ENCODE data around the gene RBM33. TPM values are rescaled to one million over a fixed set of nuclear protein-coding genes. Genes with fewer than 3 reads are reported as not detected.

Gene RBM33
- total and polyA plus RNA-seq, 9 of the 15 experiments (the other 6 are each of a cell fraction or from before 2014, with no cell fraction given), result 4.4 to 80.7 (median 27.3) TPM

GRCh38 chr7:155829796-155830470 lies 185.5 kb downstream of the RBM33 start (continued):
- TF ChIP-seq, protein P1, sequence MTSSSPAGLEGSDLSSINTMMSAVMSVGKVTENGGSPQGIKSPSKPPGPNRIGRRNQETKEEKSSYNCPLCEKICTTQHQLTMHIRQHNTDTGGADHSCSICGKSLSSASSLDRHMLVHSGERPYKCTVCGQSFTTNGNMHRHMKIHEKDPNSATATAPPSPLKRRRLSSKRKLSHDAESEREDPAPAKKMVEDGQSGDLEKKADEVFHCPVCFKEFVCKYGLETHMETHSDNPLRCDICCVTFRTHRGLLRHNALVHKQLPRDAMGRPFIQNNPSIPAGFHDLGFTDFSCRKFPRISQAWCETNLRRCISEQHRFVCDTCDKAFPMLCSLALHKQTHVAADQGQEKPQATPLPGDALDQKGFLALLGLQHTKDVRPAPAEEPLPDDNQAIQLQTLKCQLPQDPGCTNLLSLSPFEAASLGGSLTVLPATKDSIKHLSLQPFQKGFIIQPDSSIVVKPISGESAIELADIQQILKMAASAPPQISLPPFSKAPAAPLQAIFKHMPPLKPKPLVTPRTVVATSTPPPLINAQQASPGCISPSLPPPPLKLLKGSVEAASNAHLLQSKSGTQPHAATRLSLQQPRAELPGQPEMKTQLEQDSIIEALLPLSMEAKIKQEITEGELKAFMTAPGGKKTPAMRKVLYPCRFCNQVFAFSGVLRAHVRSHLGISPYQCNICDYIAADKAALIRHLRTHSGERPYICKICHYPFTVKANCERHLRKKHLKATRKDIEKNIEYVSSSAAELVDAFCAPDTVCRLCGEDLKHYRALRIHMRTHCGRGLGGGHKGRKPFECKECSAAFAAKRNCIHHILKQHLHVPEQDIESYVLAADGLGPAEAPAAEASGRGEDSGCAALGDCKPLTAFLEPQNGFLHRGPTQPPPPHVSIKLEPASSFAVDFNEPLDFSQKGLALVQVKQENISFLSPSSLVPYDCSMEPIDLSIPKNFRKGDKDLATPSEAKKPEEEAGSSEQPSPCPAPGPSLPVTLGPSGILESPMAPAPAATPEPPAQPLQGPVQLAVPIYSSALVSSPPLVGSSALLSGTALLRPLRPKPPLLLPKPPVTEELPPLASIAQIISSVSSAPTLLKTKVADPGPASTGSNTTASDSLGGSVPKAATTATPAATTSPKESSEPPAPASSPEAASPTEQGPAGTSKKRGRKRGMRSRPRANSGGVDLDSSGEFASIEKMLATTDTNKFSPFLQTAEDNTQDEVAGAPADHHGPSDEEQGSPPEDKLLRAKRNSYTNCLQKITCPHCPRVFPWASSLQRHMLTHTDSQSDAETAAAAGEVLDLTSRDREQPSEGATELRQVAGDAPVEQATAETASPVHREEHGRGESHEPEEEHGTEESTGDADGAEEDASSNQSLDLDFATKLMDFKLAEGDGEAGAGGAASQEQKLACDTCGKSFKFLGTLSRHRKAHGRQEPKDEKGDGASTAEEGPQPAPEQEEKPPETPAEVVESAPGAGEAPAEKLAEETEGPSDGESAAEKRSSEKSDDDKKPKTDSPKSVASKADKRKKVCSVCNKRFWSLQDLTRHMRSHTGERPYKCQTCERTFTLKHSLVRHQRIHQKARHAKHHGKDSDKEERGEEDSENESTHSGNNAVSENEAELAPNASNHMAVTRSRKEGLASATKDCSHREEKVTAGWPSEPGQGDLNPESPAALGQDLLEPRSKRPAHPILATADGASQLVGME (CRISPR knock-in tag; IDR thresholded peaks at IDR 0.05), result no peak
- TF ChIP-seq SMC3 (conservative IDR thresholded peaks at IDR 0.05; ENCODE audit: insufficient read depth, low read depth, low read length) (no peak), EP400 (IDR thresholded peaks at IDR 0.05) (no peak), ZNF146 (CRISPR knock-in tag; IDR thresholded peaks at IDR 0.05; ENCODE audit: unreplicated experiment) (no peak), HMG20B (CRISPR knock-in tag; IDR thresholded peaks at IDR 0.05) (no peak), CEBPB (tag; IDR thresholded peaks at IDR 0.05) (no peak), STAT5B (CRISPR knock-in tag; IDR thresholded peaks at IDR 0.05) (no peak), JUND (IDR thresholded peaks at IDR 0.05; ENCODE audit: borderline replicate concordance, low read depth, low read length) (no peak), JUND (tag; IDR thresholded peaks at IDR 0.05; ENCODE audit: borderline replicate concordance, low read depth, low read length) (no peak), EHMT2 (IDR thresholded peaks at IDR 0.05) (no peak)

Other genes with a start within 250 kb of the RBM33 start
- 0.08 TPM in 1 of 2 replicates, not detected in the other for gene EN2, start 186.5 kb upstream of the RBM33 start, total RNA-seq (2014; rRNA removed)
- gene EN2, start 186.5 kb upstream of the RBM33 start, total RNA-seq (2014; rRNA removed; fragmentation: Illumina TruSeq; extraction: Trizol), result not detected in 2 replicates
- not detected in 2 replicates for gene EN2, start 186.5 kb upstream of the RBM33 start, total RNA-seq (2015; rRNA removed; fragmentation: Illumina TruSeq; extraction: Trizol)
- gene EN2, start 186.5 kb upstream of the RBM33 start, total RNA-seq (2021), result 0.04 TPM in 1 of 2 replicates, not detected in the other
- not detected in 2 replicates for gene EN2, start 186.5 kb upstream of the RBM33 start, polyA plus RNA-seq (2011; rRNA removed)
- gene EN2, start 186.5 kb upstream of the RBM33 start, polyA plus RNA-seq (2014; fragmentation: Illumina TruSeq; extraction: Trizol), result 0.04 TPM in 1 of 2 replicates, not detected in the other
- not detected for gene EN2, start 186.5 kb upstream of the RBM33 start, polyA plus RNA-seq (2014; fragmentation: Nextera tagmentation; extraction: Ambion mirVana)
- gene EN2, start 186.5 kb upstream of the RBM33 start, polyA plus RNA-seq (2014; rRNA removed), result 0.04 and 0.07 TPM in 2 replicates
- not detected in 2 replicates for gene CNPY1, start 98.1 kb upstream of the RBM33 start, total RNA-seq (2014; rRNA removed)
- not detected in 2 replicates for gene CNPY1, start 98.1 kb upstream of the RBM33 start, total RNA-seq (2014; rRNA removed; fragmentation: Illumina TruSeq; extraction: Trizol)
- gene CNPY1, start 98.1 kb upstream of the RBM33 start, total RNA-seq (2015; rRNA removed; fragmentation: Illumina TruSeq; extraction: Trizol), result not detected in 2 replicates
- not detected in 2 replicates for gene CNPY1, start 98.1 kb upstream of the RBM33 start, total RNA-seq (2021)
- not detected in 2 replicates for gene CNPY1, start 98.1 kb upstream of the RBM33 start, polyA plus RNA-seq (2011; rRNA removed)
- gene CNPY1, start 98.1 kb upstream of the RBM33 start, polyA plus RNA-seq (2014; fragmentation: Illumina TruSeq; extraction: Trizol), result not detected in 2 replicates
- gene CNPY1, start 98.1 kb upstream of the RBM33 start, polyA plus RNA-seq (2014; fragmentation: Nextera tagmentation; extraction: Ambion mirVana), result not detected
- not detected in 2 replicates for gene CNPY1, start 98.1 kb upstream of the RBM33 start, polyA plus RNA-seq (2014; rRNA removed)
- not detected in 2 replicates for gene SHH, start 167.8 kb downstream of the RBM33 start, total RNA-seq (2014; rRNA removed)
- gene SHH, start 167.8 kb downstream of the RBM33 start, total RNA-seq (2014; rRNA removed; fragmentation: Illumina TruSeq; extraction: Trizol), result not detected in 2 replicates
- not detected in 2 replicates for gene SHH, start 167.8 kb downstream of the RBM33 start, total RNA-seq (2015; rRNA removed; fragmentation: Illumina TruSeq; extraction: Trizol)
- 0.09 TPM in 1 of 2 replicates, not detected in the other for gene SHH, start 167.8 kb downstream of the RBM33 start, total RNA-seq (2021)
- not detected in 2 replicates for gene SHH, start 167.8 kb downstream of the RBM33 start, polyA plus RNA-seq (2011; rRNA removed)
- gene SHH, start 167.8 kb downstream of the RBM33 start, polyA plus RNA-seq (2014; fragmentation: Illumina TruSeq; extraction: Trizol), result not detected in 2 replicates
- gene SHH, start 167.8 kb downstream of the RBM33 start, polyA plus RNA-seq (2014; fragmentation: Nextera tagmentation; extraction: Ambion mirVana), result not detected
- gene SHH, start 167.8 kb downstream of the RBM33 start, polyA plus RNA-seq (2014; rRNA removed), result not detected in 2 replicates

Measured in K562 (cell line).